IMR-90 (cell line): Measurements from ENCODE around the gene COL5A2.

Source experiments
- BHLHE40 ChIP-seq: fragments of 150-350 bp; IDR thresholded peaks from 2 replicates; pipeline ENCODE4 v1.6.1; 2016; ENCODE audit warnings: mild to moderate bottlenecking, low read depth, low read length
- CEBPB ChIP-seq: IDR thresholded peaks from 2 replicates; pipeline ENCODE4 v1.6.1; 2012; ENCODE audit warnings: low read depth, low read length, improper control_type of control experiment
- CTCF ChIP-seq: conservative IDR thresholded peaks from 2 replicates; pipeline ENCODE4 v1.5.1; 2012; ENCODE audit warnings: mild to moderate bottlenecking, low read depth, low read length, improper control_type of control experiment
- POLR2A ChIP-seq: IDR thresholded peaks from 2 replicates; pipeline ENCODE4 v1.6.1; 2012; ENCODE audit warnings: mild to moderate bottlenecking, low read depth, low read length

DNA sequence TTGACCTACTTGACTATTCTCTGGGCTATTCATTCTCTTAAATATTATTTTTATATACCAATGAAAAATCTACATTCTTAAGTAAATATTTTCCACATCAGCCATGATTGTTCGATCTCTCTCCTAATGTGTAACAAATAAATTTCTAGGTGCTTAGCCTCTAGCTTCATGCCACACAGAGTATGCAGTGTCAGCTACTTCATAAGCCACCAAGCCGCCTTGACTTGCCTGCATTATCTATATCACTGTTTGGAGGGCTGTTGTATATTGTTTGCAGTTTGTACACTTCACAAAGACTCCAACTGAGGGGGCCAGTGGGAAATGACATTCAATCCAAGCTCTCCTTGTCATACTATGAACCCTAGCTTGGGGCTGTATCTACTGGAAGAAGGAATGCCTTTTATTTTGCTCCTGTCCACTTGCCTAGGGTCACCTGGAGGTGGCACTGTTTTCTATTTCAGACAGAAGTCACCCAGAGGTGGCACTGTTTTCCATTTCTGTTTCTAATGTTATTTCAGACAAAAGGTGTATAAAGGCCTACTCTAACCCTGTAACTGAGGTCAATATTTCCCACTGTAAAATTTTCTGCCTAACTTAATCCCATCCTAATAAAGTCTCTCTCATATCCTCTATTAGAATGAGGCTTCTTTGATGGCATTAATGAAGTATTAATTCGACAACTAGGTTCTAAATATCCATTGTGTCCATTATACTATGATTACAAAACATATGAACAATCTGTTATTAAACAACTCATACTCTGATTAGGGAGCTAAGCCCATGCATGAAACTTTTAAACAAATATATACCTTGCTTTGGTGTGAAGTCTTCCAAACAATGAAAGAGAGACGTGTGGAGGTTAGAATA is 36.4 kb downstream of the COL5A2 start:
- peak; percentile 73 for TF ChIP-seq CTCF
- no peak for TF ChIP-seq POLR2A
- TF ChIP-seq BHLHE40: no peak
- no peak for TF ChIP-seq CEBPB
